ENCODE data around the gene CAPN15. TPM values are rescaled to one million over a fixed set of nuclear protein-coding genes. Genes with fewer than 3 reads are reported as not detected.
A peak's percentile ranks its signal among the peaks of the same experiment; 100 is the strongest.

The CAPN15 gene
- total RNA-seq, 1 experiment from 2014 or later, result 60.4 TPM

DNA sequence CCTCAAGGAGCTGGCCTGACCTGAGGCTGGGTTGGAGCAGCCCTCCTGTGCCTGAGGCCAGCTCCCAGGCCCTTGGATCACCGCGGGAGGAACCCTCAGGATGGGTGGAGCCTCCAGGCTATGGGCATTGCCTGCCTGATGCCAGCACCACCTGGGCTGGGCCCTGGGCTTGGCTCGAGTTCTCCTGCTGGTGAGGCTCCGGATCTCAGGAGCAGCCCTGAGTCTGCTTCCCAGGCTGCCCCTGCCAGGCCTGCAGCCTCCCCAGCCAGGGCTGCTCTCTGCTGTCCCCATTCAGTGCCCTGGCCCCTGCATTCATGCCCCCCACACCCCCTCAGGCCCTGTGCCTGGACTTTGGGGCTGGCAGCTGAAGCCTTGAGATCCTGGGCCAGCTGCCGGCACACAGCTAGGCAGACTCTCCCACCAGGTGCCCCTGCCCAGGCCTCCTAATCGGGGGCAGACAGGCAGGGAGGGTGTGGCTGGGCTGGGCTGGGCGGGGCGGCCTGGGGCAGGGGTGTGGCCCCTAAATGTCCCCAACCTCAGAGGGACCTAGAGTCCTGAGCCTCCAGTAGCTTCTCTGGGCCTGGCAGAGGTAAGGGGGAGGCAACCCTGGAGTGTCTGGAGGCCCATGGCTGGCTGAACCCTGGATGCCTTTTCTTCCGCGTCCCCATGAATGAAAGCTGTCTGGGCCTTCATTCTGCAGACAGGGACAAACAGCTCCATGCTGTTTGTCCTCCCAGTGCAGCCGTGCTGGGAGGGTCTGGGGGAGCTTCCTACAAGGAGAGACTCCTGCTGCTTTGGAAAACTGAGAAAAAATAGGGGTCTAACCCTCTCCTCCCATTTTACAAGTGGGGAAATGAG, 41.1 kb downstream of the CAPN15 start:
- no peak overlapping the region; the same call in 1 of the 2 replicates for H3K4me3 ChIP-seq (ENCODE audit: low read length)
- DNase-seq (no peak), ATAC-seq (peak; percentile 35; the same call in 1 of the 2 replicates)
- H3K4me1 ChIP-seq (ENCODE audit: insufficient read depth, low read length), result peaks cover 6% of the 10 kb centered on the region; the same call in 1 of the 2 replicates
- H3K27me3 ChIP-seq (ENCODE audit: low read length), result no peaks in the 10 kb centered on the region
- H3K79me2 ChIP-seq (ENCODE audit: low read length), result peaks cover 12% of the 10 kb centered on the region
- no peaks in the 10 kb centered on the region for H4K20me1 ChIP-seq (ENCODE audit: low read length)
- no peaks in the 10 kb centered on the region for H3K36me3 ChIP-seq (ENCODE audit: low read depth, low read length)
- no peaks in the 10 kb centered on the region for H3F3A ChIP-seq (ENCODE audit: low read length, unreplicated experiment)
- H3K9me3 ChIP-seq (ENCODE audit: low read length), result no peaks in the 10 kb centered on the region
- POLR2A ChIA-PET (ENCODE audit: unreplicated experiment), result no interaction called here
- intact Hi-C loops (cut with micrococcal nuclease), result no loop called here
- TF ChIP-seq EZH2 (IDR thresholded peaks at IDR 0.05; ENCODE audit: low read length, unreplicated experiment) (no peak), EZH2phosphoT487 (IDR thresholded peaks at IDR 0.05; ENCODE audit: borderline replicate concordance, low read length) (no peak)
- TF ChIP-seq, protein P1, sequence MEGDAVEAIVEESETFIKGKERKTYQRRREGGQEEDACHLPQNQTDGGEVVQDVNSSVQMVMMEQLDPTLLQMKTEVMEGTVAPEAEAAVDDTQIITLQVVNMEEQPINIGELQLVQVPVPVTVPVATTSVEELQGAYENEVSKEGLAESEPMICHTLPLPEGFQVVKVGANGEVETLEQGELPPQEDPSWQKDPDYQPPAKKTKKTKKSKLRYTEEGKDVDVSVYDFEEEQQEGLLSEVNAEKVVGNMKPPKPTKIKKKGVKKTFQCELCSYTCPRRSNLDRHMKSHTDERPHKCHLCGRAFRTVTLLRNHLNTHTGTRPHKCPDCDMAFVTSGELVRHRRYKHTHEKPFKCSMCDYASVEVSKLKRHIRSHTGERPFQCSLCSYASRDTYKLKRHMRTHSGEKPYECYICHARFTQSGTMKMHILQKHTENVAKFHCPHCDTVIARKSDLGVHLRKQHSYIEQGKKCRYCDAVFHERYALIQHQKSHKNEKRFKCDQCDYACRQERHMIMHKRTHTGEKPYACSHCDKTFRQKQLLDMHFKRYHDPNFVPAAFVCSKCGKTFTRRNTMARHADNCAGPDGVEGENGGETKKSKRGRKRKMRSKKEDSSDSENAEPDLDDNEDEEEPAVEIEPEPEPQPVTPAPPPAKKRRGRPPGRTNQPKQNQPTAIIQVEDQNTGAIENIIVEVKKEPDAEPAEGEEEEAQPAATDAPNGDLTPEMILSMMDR (conservative IDR thresholded peaks at IDR 0.05; ENCODE audit: low read depth, low read length), result no peak
- peak overlapping the region; percentile 80 for H3K4me2 ChIP-seq (ENCODE audit: low read length)
- CTCF ChIA-PET, result no interaction called here
- no TSS peak for BruUV-seq (replicated peaks)
- H3K9me2 ChIP-seq (replicated peaks; ENCODE audit: low read length), result no peaks in the 10 kb centered on the region
- no peak overlapping the region for H3K9ac ChIP-seq (ENCODE audit: low read length)
- H3K27ac ChIP-seq (ENCODE audit: low read length), result no peak overlapping the region
- no peak overlapping the region for H2AFZ ChIP-seq (ENCODE audit: low read length)

DNA sequence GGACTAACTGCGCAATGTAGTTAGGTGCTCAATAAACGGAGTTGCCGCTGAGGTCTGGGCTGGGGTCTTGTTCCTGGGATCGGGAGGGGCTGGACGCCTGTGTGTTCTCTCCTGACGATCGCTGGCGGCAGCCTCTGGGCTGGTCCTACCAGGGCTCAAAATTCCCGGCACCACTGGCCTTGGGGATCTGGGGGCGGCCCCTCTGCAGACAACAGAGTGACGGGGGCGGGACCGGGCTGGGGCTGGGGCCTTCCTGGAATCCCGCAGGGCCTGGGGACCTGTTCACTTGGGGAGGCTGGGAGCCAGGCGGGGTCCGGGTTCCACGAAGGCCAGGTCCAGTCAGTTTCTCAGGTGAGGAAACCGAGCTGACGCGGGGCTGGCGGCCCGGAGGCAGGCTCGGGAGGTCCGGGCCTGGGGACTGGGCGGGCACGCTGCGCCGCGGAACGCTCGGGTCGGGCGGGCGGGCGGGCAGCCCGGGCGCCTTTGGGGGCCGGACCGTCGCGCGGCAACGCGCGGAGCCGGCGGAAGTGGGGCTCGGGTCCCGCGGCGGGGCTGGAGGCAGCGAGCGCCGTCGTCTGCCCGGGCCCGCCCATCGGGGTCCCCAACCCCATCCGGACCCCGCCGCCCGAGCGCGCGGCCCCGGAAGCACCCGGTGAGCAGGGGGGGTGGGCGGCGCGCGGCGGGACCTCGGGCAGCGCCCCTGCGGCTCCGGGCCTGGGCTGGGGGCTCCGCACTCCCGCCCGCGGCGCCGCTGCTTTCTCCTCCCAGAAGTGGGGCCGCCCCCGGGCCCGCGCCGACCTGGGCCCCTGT, 42.1 kb downstream of the CAPN15 start, which contains the start of gene PIGQ:
TSS of gene PIGQ (plus strand) at position 524 of the 810 bp plus-strand sequence. CDS start 4,107 bp downstream, outside the sequence.
- intact Hi-C loops (cut with micrococcal nuclease), result no loop called here

More for the DNA sequence above, 42.1 kb downstream of the CAPN15 start, which contains the start of gene PIGQ:
- no peak within 1 kb of the TSS for H3K27ac ChIP-seq (ENCODE audit: low read length)
- H3K4me3 ChIP-seq (ENCODE audit: low read length), result peak within 1 kb of the TSS; percentile 87
- peak; percentile 48 for DNase-seq
- TF ChIP-seq EZH2phosphoT487 (IDR thresholded peaks at IDR 0.05; ENCODE audit: borderline replicate concordance, low read length) (no peak), EZH2 (IDR thresholded peaks at IDR 0.05; ENCODE audit: low read length, unreplicated experiment) (no peak)
- TF ChIP-seq, protein P1 (conservative IDR thresholded peaks at IDR 0.05; ENCODE audit: low read depth, low read length), result no peak
- no peaks in the 10 kb centered on the region for H3K36me3 ChIP-seq (ENCODE audit: low read depth, low read length)
- H3K9ac ChIP-seq (ENCODE audit: low read length), result peak within 1 kb of the TSS; percentile 77
- no peaks in the 10 kb centered on the region for H3K27me3 ChIP-seq (ENCODE audit: low read length)
- H3K9me3 ChIP-seq (ENCODE audit: low read length), result no peaks in the 10 kb centered on the region
- ATAC-seq, result peak; percentile 69
- ChIA-PET CTCF (no interaction called here), POLR2A (ENCODE audit: unreplicated experiment) (no interaction called here)
- peak within 1 kb of the TSS; percentile 84 for H3K4me2 ChIP-seq (ENCODE audit: low read length)
- peaks cover 12% of the 10 kb centered on the region for H3K79me2 ChIP-seq (ENCODE audit: low read length)
- H3K4me1 ChIP-seq (ENCODE audit: insufficient read depth, low read length), result peaks cover 6% of the 10 kb centered on the region; the same call in 1 of the 2 replicates
- H4K20me1 ChIP-seq (ENCODE audit: low read length), result no peaks in the 10 kb centered on the region
- H3F3A ChIP-seq (ENCODE audit: low read length, unreplicated experiment), result no peaks in the 10 kb centered on the region
- peak within 1 kb of the TSS; percentile 75 for H2AFZ ChIP-seq (ENCODE audit: low read length)
- TSS peak; percentile 57 for BruUV-seq (replicated peaks)
- no peaks in the 10 kb centered on the region for H3K9me2 ChIP-seq (replicated peaks; ENCODE audit: low read length)

Measured in PC-3 (cell line).